ENCODE results near the gene ACBD4. TPM values are rescaled to one million over a fixed set of nuclear protein-coding genes. Genes with fewer than 3 reads are reported as not detected.
A peak's percentile ranks its signal among the peaks of the same experiment; 100 is the strongest.
"Not testable (repeated sequence)": the region's sequence is repeated elsewhere in the genome, so short reads cannot be mapped to it uniquely, and the experiment has no call there.

ACBD4 gene
- total RNA-seq, 1 donor from 2014 or later: 5.5 TPM

- Mint-ChIP-seq H3K36me3 (ENCODE audit: low read depth) (no peaks in the 10 kb centered on the region), H3K27me3 (ENCODE audit: low read depth) (no peaks in the 10 kb centered on the region), H3K27ac (ENCODE audit: unreplicated experiment) (peak overlapping the region; percentile 16), H3K9me3 (no peaks in the 10 kb centered on the region), H3K4me3 (no peak overlapping the region), H3K4me1 (peaks cover 16% of the 10 kb centered on the region)
- no peak for TF ChIP-seq CTCF (conservative IDR thresholded peaks at IDR 0.05)
- no peak for DNase-seq (ENCODE audit: low read depth, low spot score)
Observed at GRCh38 chr17:45123076-45123770, 12.3 kb upstream of the ACBD4 start.

GRCh38 chr17:45123930-45124796, 11.3 kb upstream of the ACBD4 start:
- no peaks in the 10 kb centered on the region for H3K27me3 Mint-ChIP-seq (ENCODE audit: low read depth)
- no peak overlapping the region for H3K4me3 Mint-ChIP-seq
- no peak for DNase-seq (ENCODE audit: low read depth, low spot score)
- H3K36me3 Mint-ChIP-seq (ENCODE audit: low read depth): no peaks in the 10 kb centered on the region
- H3K27ac Mint-ChIP-seq (ENCODE audit: unreplicated experiment): no peak overlapping the region
- peaks cover 16% of the 10 kb centered on the region for H3K4me1 Mint-ChIP-seq
- H3K9me3 Mint-ChIP-seq: no peaks in the 10 kb centered on the region
- TF ChIP-seq CTCF (conservative IDR thresholded peaks at IDR 0.05): no peak

- H3K27me3 Mint-ChIP-seq (ENCODE audit: low read depth); H3K27ac Mint-ChIP-seq (ENCODE audit: unreplicated experiment); H3K36me3 Mint-ChIP-seq (ENCODE audit: low read depth); H3K9me3 Mint-ChIP-seq; H3K4me3 Mint-ChIP-seq; DNase-seq (ENCODE audit: low read depth, low spot score): not testable (repeated sequence)
- peaks cover 16% of the 10 kb centered on the region for H3K4me1 Mint-ChIP-seq
Observed at GRCh38 chr17:45124797-45125122, 10.7 kb upstream of the ACBD4 start.

GRCh38 chr17:45125509-45125908, 10.0 kb upstream of the ACBD4 start:
- Mint-ChIP-seq H3K27ac (ENCODE audit: unreplicated experiment) (no peak overlapping the region), H3K9me3 (no peaks in the 10 kb centered on the region), H3K36me3 (ENCODE audit: low read depth) (no peaks in the 10 kb centered on the region), H3K4me1 (peaks cover 16% of the 10 kb centered on the region), H3K4me3 (no peak overlapping the region), H3K27me3 (ENCODE audit: low read depth) (no peaks in the 10 kb centered on the region)
- no peak for TF ChIP-seq CTCF (conservative IDR thresholded peaks at IDR 0.05)
- DNase-seq (ENCODE audit: low read depth, low spot score): no peak

- DNase-seq (ENCODE audit: low read depth, low spot score): no peak
Observed at GRCh38 chr17:45127207-45127547, 8.3 kb upstream of the ACBD4 start.

More at GRCh38 chr17:45127207-45127547, 8.3 kb upstream of the ACBD4 start:
- H3K4me1 Mint-ChIP-seq: peaks cover 16% of the 10 kb centered on the region
- H3K27me3 Mint-ChIP-seq (ENCODE audit: low read depth): no peaks in the 10 kb centered on the region
- H3K27ac Mint-ChIP-seq (ENCODE audit: unreplicated experiment): no peak overlapping the region
- H3K4me3 Mint-ChIP-seq: no peak overlapping the region
- H3K9me3 Mint-ChIP-seq: no peaks in the 10 kb centered on the region
- no peaks in the 10 kb centered on the region for H3K36me3 Mint-ChIP-seq (ENCODE audit: low read depth)
- TF ChIP-seq CTCF (conservative IDR thresholded peaks at IDR 0.05): no peak

Data from neural crest cell (in vitro differentiated cells).